MV-4-11 (cell line): Measurements from ENCODE around the gene NIPSNAP3A.
"Not testable (repeated sequence)": the region's sequence is repeated elsewhere in the genome, so short reads cannot be mapped to it uniquely, and the experiment has no call there.

Experiments
- DNase-seq: peaks from one replicate; lab custom pipeline; 2025; lab: John Stamatoyannopoulos, UW

The NIPSNAP3A gene

DNA sequence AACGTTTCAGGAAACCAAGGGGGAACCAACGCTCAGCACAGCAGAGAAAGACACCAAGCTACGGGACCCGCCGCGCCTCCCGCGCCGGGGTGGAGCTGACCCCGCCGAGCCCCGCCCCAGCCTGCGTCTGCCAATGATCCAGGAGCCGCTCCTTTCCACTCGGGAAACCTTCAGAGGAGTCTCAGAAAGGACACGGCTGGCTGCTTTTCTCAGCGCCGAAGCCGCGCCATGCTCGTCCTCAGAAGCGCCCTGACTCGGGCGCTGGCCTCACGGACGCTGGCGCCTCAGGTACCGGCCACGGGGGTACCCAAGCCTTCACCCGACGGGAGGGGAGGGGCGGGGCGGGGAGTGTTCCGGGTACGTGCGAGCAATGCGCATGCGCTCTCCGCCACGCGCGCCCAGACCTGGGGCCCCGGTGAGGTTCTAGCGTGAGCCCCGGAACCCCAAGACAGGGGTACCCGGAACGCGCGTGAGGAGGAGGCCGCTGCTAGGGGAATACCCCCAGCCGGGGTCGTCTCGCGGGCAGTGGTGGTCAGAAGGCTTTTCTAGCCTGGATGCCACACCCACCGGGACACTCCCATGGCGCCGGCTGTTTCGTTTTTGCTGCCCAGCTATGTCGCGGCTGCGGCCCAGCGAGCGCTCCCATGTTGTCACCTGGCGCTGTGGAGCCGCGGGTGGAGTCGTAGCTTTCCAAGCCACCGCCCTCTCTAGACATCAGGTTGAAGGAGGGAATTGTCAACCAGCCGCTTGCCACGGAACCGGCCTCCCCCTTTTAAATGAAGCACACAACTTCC, at the start of gene NIPSNAP3A:
Gene NIPSNAP3A, plus strand, starts transcription at position 119 of the 794 bp plus-strand sequence. Its CDS starts 110 bp downstream, at position 229.
- peak; percentile 84 for DNase-seq

DNA sequence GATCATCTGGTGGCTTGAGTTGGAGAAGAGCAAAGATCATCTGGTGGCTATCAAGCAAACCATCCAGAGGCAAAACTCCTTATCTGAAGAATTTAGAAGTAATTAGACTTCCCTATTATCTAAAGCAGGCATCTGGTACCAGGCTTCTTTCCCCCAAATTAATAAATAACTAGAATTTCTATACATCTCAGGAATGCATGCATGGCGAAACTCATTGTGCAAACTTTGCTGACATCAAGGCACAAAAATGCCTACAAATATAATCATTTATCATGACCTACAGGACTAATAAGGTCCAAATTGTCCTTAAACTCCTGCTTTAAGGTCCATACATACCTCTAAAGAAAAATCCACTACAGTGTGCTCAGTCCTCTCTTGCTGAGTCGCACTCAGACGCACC, 47.2 kb upstream of the NIPSNAP3A start:
- DNase-seq = no peak

DNA sequence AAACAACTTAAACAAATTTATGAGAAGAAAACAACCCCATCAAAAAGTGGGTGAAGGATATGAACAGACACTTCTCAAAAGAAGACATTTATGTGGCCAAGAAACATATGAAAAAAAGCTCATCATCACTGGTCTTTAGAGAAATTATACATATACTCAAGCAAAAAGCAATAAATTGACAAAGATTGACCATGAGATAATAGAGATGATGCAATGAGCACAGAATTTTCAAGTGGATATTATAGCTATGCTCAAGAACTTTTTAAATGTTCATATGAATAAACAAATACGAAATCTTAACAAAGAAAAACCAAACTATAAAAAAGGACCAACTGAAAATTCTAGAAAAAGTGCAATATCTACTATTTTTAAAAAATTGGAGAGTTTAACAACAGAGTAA, 38.7 kb upstream of the NIPSNAP3A start:
- DNase-seq = not testable (repeated sequence)

DNA sequence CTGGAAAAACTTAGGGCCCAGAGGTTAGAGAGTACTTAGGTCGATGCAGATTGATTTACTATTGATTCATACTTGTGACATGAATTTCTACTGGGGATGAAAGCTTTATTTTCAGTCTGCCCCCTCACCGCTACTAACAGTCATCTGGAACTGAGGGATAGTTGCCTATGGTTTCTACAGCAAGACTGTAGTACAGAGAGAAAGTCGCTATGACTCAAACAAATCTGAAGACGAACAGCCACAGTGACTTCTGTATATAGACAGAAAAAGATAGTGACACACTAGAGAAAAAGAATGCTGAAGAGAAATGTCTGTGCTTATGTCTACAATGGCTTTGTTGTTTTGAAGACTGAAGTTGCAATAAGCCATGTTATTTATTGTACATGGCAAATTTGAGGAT, 35.9 kb upstream of the NIPSNAP3A start:
- DNase-seq = no peak

DNA sequence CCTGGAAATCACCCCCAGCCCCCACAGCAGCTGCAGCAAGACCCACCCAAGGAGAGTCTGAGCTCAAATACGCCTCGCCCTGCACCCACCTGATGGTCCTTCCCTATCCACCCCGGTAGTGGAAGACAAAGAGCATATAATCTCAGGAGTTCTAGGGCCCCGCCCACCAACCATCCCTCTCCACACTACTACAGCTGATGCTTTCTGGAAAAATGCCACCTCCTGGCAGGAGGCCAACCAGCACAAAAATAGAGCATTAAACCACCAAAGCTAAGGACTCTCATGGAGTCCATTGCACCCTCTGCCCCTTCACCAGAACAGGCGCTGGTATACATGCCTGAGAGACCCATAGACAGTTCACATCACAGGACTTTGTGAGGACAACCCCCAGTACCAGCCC, 22.5 kb upstream of the NIPSNAP3A start:
- no peak for DNase-seq

DNA sequence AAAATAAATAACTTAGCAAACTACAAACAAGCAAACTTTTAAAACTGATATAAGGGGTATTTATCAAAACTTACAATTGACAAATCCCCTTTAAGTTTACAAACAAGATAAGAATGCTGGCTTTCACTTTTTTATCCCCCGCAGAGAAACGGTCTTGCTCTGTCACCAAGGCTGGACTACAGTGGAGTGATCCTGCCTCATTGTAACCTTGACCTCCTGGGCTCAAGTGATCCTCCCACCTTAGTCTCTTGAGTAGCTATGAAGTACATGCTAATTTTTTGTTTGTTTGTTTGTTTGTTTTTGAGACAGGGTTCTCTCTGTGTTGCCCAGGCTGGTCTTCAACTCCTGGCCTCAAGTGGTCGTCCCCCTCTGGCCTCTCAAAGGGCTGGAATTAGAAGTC, 9.0 kb upstream of the NIPSNAP3A start:
- DNase-seq = no peak

DNA sequence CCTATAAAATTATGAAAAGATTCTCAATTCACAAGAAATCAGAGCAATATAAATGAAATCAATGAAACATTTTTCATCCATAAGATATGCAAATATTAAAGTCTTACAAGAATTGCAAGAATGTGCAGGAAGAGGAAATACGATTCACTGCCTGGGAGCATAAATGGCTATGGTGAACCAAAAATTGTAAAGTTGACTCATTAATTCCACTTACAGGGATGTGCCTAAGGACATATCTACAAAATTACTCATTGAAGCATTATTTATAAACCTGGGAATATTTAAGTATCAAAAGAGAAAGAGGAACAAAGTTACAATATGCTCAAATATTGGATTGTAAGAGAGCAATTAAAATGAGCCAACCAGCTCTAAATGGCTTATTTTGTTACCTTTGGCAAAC, 6.9 kb upstream of the NIPSNAP3A start:
- no peak for DNase-seq

DNA sequence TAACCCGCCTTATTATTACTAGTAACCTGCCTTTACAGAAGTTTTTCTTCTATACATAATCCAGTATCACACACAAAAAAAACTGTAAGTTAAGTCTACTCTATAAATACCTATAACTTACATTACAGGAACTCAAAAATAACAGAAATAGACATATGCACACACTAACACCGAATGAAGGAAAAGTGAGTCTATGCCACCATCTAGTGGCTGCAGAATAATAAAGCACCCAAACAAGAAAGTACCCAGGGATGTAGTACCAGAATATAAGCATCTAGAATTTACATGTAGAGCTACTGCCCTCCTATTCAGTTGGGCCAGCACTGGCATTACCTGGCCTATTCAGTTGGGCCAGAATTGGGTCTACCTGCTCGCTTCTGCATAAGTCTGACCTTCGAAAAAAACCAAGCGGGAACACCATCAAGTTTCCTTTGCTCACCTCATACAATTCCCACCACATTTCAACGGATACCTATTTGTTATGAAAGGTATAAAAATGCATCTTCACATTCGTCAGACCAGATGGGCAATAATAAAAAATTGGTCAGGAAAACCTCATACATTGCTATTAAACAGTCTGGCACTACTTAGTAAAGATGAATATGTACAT, 4.0 kb upstream of the NIPSNAP3A start:
- DNase-seq = peak; percentile 60

DNA sequence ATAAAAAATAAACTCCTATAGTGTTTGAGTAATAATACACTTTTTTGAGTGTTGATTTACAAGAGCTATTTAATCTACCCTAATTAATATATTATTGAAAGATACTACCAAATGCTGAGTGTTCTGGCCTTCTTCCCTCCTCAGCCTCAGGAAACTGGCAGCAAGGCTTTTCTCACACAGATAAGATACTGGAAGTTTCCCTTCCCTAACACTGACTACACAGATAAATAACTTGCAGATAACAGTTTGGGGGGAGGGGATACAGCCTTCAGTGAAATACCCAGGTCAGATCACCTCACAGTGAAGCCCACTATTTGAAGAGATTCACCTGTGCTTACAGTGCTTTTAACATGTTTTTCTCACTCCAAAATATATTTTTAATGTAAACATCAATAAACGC, 1.6 kb upstream of the NIPSNAP3A start:
- DNase-seq = no peak

DNA sequence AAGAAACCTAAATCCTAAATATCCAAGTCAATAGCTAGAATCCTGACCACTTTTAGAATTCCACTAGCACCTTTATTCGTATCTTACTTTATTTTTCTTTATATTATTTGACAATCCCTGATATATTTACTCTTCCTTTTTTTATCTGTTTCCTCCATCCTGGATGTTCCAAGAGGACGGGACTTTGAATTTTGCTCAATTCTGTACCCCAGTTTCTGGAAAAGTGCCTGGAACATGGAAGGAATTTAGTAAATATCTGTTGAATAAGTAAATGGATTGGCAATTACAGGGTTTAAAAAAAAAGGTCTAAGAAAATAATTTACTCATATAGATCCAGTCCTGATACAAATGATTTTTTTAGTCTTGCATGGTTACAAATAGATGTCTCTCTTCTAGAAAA, 1.2 kb upstream of the NIPSNAP3A start:
- no peak for DNase-seq

DNA sequence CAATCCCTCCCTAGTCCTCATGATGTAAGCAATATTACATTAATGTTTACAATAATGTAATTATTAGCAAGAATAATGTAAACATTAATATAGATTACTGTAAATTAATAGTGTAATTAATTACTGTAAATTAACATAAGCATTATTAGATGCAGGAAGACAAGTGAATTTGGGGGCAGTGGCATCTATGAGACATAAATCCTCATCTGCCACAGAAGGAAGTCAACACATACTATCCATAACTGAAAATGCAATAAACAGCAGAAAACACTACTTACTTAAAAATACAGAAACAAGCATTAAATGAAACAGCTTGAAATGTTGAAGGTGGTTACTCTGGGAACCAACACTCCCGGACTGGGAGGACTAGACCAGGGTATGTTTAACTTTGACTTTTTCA, 685 bp upstream of the NIPSNAP3A start:
- DNase-seq = no peak

DNA sequence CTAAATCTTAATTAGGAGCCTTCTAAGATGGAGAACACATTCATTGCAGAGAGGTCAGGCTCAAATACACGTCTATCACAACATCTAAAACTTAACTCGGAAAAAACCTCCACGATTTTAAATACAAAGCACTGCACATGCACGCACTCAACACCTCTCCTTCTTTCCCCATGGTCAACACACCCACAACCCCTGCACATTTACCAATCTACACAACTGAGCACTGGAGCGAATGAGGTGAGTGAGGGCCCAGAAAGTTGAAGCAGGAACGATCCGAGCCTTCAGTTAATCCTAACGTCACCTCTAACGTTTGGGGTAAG, 278 bp upstream of the NIPSNAP3A start:
- no peak for DNase-seq

DNA sequence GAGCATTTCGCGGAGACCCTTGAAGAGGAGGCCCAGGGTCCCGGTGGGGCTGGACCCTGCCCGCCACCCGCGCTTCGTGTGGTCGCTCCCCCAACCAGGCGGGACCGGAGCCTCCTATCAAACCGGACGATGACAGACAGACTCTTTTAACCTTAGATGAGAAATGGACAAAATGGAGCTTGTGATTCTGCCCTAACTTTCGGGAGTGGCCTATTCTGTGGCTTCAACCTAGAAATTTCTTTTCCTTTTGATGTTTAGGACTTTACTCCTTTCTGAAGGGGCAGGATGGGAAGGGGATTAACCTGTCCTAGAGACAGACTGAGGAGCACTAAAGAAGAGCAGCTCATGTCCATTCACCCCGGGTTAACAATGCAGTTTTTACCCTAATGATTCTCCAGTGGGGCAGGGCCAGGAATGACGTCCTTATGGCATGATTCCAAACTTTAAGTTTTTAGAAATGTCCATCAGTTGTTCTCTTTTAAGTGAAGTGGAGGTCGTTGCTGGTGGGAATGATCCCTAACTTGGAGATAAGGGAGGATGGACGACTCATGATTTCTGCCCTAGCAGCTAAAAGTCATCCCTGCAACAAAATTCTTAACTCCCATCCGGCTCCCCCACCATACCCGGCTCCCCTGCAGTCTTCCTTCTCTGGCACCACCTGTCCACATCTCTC, 1.0 kb downstream of the NIPSNAP3A start:
- no peak for DNase-seq

DNA sequence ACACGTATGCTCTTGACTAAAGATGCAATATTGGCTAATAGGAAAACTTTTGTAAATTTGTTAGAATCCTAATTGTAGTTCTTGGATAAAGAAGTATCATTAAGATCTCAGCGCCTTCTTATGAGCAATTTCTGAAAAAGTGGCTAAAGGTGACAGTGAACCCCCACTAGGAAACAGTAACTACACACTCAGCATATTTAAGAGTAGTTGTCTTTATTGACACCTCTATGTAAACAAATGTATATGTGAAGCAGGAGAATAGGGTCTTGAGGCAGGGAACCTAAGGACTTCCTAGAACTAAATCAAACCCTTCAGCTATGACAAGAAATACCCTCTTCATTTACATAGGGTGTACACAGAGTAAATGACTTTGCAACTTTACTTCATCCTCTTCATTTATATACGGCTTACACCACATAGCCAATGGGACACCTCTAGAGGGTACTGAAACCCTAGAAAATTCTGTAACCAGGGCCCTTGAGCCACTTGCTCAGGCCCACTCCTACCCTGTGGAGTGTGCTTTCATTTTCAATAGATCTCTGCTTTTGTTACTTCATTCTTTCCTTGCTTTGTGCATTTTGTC, 2.8 kb downstream of the NIPSNAP3A start:
- no peak for DNase-seq

DNA sequence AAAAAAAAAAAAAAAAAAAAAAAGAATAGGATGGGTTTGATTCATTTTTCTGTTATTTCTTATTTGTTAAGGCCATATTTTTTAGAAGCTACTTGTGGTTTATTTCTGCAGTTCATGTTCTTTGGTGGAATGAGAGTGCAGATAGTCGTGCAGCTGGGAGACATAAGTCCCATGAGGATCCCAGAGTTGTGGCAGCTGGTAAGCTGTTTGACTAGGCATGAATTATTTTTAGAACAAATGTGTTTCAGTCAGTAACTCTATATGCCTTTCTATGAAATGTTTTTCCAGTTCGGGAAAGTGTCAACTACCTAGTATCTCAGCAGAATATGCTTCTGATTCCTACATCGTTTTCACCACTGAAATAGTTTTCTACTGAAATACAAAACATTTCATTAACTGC, 11.5 kb downstream of the NIPSNAP3A start:
- no peak for DNase-seq

DNA sequence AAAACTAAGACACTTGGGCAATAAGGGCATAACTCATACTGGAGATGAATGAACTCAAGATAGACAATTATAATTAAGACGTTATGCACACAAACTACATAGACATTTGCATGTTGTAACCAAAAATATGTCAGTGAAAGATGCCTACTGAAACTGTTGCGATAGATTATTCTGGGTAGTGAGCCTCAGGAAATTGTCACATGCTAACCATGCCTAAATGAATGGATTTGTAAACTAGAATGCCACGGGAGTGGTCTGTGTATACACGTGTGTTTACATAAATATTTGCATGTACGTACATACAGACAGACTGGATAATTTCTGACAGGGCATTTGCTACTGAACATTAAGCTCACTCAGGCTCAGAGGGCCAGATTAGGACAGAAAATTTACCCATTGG, 17.7 kb downstream of the NIPSNAP3A start:
- no peak for DNase-seq

DNA sequence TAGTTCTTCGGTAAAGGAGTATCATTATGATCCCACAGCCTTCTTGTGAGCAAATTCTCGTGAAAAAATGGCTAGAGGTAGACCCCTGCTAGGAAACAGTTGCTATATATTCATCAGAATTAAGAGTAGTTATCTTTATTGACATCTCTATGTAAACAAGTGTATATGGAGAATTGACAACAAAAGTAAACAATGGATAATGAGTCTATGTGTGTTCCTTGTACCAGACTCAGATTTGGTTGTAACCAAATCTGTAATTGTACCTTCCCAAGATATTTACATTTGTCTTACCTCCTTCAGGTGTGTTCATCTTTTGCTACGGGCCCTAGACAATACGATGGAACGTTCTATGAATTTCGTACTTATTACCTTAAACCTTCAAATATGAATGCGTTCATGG, 18.5 kb downstream of the NIPSNAP3A start:
- DNase-seq = no peak

DNA sequence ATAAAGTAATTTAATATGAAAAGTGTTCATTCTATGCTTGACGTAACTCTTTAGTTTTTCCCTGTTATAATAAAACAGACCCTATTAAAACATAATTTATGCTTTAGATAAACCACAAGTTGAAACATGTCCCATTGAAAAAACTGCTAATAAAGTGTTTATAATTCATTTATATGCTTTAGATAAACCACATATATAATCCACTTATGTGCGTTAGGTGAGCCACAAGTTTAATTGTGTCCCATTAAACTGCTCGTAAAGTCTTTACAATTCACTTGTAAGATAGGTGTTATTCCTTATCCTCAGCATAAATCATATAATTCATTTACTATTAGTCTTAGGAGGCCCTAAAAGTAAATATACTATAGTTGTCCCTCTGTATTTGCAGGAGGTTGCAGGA, 20.0 kb downstream of the NIPSNAP3A start:
- no peak for DNase-seq

DNA sequence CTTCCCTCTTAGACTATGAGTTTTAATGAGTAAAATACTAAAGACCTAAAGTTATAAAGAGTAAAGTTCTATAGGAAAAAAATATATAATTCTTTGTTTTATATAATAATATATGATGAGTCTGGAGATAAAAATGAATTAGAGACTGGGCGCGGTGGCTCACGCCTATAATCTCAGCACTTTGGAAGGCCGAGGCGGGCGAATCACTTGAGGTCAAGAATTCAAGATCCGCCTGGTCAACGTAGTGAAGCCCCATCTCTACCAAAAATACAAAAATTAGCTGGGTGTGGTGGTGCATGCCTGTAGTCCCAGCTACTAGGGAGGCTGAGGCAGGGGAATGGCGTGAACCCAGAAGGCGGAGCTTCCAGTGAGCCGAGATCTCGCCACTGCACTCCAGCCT, 21.5 kb downstream of the NIPSNAP3A start:
- DNase-seq = not testable (repeated sequence)

DNA sequence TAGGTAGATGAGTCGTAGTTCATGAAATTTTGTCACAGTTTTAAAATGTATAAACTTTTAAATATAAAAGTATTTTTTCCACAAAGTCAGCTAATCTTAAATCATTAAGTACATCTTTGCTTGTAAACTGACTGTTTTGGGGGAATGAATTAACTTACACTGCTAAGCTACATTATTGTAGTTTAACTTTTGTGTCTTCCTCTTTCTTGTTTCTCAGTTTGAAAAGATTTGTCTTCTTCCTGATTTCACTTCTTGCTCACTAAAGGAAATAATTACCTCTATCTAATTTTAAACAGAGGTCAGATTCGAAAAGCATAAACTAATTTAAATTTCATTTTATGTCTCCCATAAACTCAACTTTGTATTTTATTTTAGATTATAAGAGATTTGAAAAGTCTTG, 22.2 kb downstream of the NIPSNAP3A start:
- DNase-seq = peak; percentile 50

DNA sequence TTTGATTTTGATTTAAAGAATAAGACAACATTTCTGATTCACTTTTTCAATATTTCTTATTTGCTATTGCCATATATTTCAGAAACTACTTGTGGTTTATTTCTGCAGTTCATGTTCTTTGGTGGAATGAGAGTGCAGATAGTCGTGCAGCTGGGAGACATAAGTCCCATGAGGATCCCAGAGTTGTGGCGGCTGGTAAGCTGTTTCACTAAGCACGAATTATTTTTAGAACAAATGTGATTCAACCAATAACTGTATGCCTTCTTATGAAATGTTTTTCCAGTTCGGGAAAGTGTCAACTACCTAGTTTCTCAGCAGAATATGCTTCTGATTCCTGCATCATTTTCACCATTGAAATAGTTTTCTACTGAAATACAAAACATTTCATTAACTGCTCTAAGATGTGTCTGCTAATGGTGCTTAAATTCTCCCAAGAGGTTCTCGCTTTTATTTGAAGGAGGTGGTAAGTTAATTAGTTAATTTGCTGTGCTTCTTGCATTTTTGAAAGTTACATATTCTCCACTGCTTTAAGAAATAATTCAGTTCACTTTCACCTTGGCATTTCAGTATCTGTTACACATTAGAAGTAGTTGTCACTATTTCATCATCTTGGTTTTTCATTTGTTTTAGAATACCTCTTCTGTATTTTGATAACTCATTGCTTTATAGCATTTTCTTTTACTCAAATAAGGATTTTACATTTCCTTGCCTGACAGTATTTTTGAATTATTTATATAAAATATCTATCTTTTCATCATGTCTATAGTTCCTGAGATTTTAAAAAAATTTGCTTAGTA, 25.4 kb downstream of the NIPSNAP3A start:
- DNase-seq = peak; percentile 88

DNA sequence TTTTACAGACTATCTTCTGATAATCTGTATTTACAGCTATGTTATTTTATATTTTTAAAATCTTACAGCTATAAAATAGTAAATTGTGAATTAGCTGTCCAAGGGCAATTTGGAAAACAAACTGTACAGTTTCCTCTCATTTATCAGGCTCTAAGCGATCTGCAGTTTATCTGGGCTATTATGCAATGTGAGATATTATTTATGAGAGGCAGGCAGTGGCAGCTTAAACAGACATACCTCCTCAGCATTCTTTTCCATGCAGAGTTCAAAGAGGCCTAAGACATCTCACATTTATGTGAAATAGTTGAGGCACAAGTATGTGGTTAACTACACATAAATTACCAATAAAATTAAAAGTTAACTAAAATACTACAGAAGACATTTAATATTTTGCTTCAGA, 26.6 kb downstream of the NIPSNAP3A start:
- peak; percentile 35 for DNase-seq
